ENCODE data around the gene PLIN5. TPM values are rescaled to one million over a fixed set of nuclear protein-coding genes. Genes with fewer than 3 reads are reported as not detected.

The PLIN5 gene
- total and polyA plus RNA-seq, 10 donors: 0.82 to 18.4 (median 7.5) TPM

DNA sequence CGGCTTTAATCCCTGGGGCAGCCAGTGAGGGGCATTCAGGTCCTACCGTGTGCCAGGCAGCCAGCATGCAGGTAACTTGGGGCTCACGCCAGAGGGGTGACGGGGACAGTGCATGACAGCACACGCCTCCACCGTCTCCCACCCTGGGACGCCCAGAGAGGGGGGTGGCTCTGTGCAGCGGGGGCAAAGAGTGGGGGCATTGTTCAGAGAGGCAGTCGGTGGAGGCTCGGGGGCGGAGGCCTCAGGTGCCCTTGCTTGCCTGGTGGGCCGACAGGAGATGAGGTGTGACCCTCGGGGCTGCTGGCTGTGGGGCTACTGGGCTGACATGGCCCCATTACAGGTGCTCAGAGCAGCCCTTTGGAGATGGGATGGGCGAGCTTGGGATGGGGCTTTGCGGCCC lies 35.2 kb downstream of the PLIN5 start:
- Histone ChIP-seq H3K27ac (no peak overlapping the region), H3K27me3 (replicated peaks in 1 of 7) (no peaks in the 10 kb centered on the region), H3K4me1 (no peaks in the 10 kb centered on the region), H3K4me3 (no peak overlapping the region), H3K9me3 (no peaks in the 10 kb centered on the region), H3K36me3 (peaks cover 0 to 100% (median 84%) of the 10 kb centered on the region in 6 donors)
- WGBS, 5 donors: 93 to 96% (median 95%) methylated on average over 14 to 15 of the region's 15 CpGs
- intact Hi-C loops (cut with DNase I; ENCODE audit: low total_unique reads): no loop called here
- no peak for DNase-seq
- TF ChIP-seq, protein P1, sequence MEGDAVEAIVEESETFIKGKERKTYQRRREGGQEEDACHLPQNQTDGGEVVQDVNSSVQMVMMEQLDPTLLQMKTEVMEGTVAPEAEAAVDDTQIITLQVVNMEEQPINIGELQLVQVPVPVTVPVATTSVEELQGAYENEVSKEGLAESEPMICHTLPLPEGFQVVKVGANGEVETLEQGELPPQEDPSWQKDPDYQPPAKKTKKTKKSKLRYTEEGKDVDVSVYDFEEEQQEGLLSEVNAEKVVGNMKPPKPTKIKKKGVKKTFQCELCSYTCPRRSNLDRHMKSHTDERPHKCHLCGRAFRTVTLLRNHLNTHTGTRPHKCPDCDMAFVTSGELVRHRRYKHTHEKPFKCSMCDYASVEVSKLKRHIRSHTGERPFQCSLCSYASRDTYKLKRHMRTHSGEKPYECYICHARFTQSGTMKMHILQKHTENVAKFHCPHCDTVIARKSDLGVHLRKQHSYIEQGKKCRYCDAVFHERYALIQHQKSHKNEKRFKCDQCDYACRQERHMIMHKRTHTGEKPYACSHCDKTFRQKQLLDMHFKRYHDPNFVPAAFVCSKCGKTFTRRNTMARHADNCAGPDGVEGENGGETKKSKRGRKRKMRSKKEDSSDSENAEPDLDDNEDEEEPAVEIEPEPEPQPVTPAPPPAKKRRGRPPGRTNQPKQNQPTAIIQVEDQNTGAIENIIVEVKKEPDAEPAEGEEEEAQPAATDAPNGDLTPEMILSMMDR (IDR thresholded peaks at IDR 0.05 in 8 of 11, conservative IDR thresholded peaks at IDR 0.05 in 3 of 11): no peak
- TF ChIP-seq POLR2A (IDR thresholded peaks at IDR 0.05) (no peak), POLR2AphosphoS5 (IDR thresholded peaks at IDR 0.05) (peak in 1 of 3 donors; percentile 45)

DNA sequence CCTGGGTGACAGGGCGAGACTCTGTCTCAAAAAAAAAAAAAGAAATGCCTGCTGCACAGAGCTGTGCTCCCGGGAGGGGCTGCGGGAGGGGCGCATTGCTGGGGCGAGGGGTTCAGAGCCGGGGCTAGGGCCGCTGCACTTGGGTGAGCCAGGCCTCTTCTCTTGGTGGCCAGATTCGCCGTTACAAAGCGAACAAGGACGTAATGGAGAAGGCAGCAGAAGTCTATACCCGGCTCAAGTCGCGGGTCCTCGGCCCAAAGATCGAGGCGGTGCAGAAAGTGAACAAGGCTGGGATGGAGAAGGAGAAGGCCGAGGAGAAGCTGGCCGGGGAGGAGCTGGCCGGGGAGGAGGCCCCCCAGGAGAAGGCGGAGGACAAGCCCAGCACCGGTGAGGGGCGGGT lies 35.7 kb downstream of the PLIN5 start:
- no peak for DNase-seq
- intact Hi-C loops (cut with DNase I; ENCODE audit: low total_unique reads): no loop called here
- Histone ChIP-seq H3K27me3 (replicated peaks in 1 of 7) (no peaks in the 10 kb centered on the region), H3K9me3 (no peaks in the 10 kb centered on the region), H3K27ac (no peak overlapping the region), H3K4me3 (no peak overlapping the region), H3K4me1 (no peaks in the 10 kb centered on the region), H3K36me3 (peaks cover 0 to 100% (median 89%) of the 10 kb centered on the region in 6 donors)
- TF ChIP-seq, protein P1 (IDR thresholded peaks at IDR 0.05 in 8 of 11, conservative IDR thresholded peaks at IDR 0.05 in 3 of 11): no peak
- TF ChIP-seq POLR2AphosphoS5 (IDR thresholded peaks at IDR 0.05) (no peak), POLR2A (IDR thresholded peaks at IDR 0.05) (no peak)
- WGBS, 5 donors: 96 to 97% (median 96%) methylated on average over 23 of the region's 23 CpGs

DNA sequence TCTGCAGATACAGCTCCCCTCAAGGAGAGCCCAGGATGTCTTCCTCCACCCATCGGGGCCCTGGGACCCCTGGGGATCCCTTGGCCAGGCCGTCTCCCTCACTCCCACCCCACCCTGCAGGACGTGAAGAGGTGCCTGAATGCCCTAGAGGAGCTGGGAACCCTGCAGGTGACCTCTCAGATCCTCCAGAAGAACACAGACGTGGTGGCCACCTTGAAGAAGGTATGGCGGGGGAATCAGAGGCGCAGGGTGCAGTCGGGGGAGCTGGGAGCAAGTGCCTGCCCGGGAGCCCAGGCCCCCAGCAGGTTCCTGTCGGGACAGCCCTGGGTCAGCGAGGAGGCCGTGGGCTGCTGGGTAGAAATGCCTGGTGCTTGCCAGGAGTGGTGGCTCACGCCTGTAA lies 36.3 kb downstream of the PLIN5 start:
- intact Hi-C loops (cut with DNase I; ENCODE audit: low total_unique reads): no loop called here
- H3K4me1 ChIP-seq: no peaks in the 10 kb centered on the region
- no peak for DNase-seq
- H3K36me3 ChIP-seq: peaks cover 0 to 100% (median 93%) of the 10 kb centered on the region in 6 donors
- H3K27me3 ChIP-seq (replicated peaks in 1 of 7): no peaks in the 10 kb centered on the region
- H3K4me3 ChIP-seq: no peak overlapping the region
- TF ChIP-seq, protein P1 (IDR thresholded peaks at IDR 0.05 in 8 of 11, conservative IDR thresholded peaks at IDR 0.05 in 3 of 11): no peak
- peak in 1 of 3 donors; percentile 8 for TF ChIP-seq POLR2AphosphoS5 (IDR thresholded peaks at IDR 0.05)
- 87 to 98% (median 95%) methylated on average over 9 to 12 of the region's 12 CpGs for WGBS, 5 donors
- no peak overlapping the region for H3K27ac ChIP-seq
- no peaks in the 10 kb centered on the region for H3K9me3 ChIP-seq

DNA sequence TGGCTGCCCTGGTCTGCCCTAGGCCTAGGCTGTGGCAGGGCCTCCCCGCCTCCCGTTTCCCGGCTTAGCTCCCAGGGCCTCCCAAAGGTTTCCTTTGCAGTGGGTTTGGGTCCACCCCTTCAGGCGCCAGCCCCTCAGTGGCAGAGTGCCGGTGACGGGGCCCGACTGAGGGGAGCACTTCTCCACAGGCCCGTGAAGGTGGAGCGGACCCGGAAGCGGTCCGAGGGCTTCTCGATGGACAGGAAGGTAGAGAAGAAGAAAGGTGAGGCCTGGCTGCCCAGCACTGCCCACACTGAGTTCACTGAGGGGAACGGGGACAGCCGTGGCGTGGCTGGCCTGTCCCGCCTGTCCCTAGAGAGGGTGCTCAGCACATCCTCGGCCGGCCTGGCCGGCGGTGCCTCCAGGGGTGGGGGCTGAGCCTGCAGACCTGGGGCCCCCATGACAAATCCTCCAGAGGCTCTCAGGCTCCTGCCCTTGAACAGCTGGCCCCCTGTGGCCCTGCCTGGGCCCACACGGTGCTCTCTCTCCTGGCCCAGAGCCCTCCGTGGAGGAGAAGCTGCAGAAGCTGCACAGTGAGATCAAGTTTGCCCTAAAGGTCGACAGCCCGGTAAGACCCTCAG lies 37.1 kb downstream of the PLIN5 start:
- Histone ChIP-seq H3K27ac (no peak overlapping the region), H3K4me3 (no peak overlapping the region), H3K9me3 (no peaks in the 10 kb centered on the region), H3K4me1 (no peaks in the 10 kb centered on the region), H3K36me3 (peaks cover 0 to 99% (median 90%) of the 10 kb centered on the region in 6 donors), H3K27me3 (replicated peaks in 1 of 7) (no peaks in the 10 kb centered on the region)
- 92 to 96% (median 92%) methylated on average over 18 to 25 of the region's 25 CpGs for WGBS, 5 donors
- no peak for DNase-seq
- intact Hi-C loops (cut with DNase I; ENCODE audit: low total_unique reads): no loop called here
- peak in 1 of 3 donors; percentile 8 for TF ChIP-seq POLR2AphosphoS5 (IDR thresholded peaks at IDR 0.05)
- no peak for TF ChIP-seq POLR2A (IDR thresholded peaks at IDR 0.05)
- TF ChIP-seq, protein P1 (IDR thresholded peaks at IDR 0.05 in 8 of 11, conservative IDR thresholded peaks at IDR 0.05 in 3 of 11): no peak
